ENCODE results near the gene USP17L29.
A peak's percentile ranks its signal among the peaks of the same experiment; 100 is the strongest.
"Not testable (repeated sequence)": the region's sequence is repeated elsewhere in the genome, so short reads cannot be mapped to it uniquely, and the experiment has no call there.

The USP17L29 gene

DNA sequence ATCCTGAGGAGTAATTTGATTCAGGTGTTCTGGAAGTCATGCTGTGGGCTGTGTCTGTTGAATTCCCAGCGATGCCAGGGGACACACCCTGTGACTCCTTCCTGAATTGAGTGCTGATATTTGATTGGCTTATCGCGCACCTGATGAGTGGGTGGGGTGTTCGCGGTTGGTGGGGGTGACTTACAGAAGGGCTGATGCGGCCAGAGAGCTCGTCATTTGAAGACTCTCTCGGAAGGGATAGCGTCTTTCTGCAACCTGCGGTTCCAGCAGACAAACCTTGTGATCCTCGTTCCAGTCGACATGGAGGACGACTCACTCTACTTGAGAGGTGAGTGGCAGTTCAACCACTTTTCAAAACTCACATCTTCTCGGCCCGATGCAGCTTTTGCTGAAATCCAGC lies at the start of gene USP17L29:
Gene USP17L29 (plus strand): TSS at position 301 of the 400 bp plus-strand sequence. CDS start 0 bp downstream, at position 301.
- not testable (repeated sequence) for H3K4me3 ChIP-seq (replicated peaks in 1 of 2; ENCODE audit: low read depth in 2 of 2, low read length in 2 of 2); DNase-seq (ENCODE audit: low read depth in 2 of 2)

GRCh38 chr4:9324191-9324590 lies 29.2 kb upstream of the USP17L29 start:
- not testable (repeated sequence) for DNase-seq (ENCODE audit: low read depth in 2 of 2); H3K4me3 ChIP-seq (replicated peaks in 1 of 2; ENCODE audit: low read depth in 2 of 2, low read length in 2 of 2)

DNA sequence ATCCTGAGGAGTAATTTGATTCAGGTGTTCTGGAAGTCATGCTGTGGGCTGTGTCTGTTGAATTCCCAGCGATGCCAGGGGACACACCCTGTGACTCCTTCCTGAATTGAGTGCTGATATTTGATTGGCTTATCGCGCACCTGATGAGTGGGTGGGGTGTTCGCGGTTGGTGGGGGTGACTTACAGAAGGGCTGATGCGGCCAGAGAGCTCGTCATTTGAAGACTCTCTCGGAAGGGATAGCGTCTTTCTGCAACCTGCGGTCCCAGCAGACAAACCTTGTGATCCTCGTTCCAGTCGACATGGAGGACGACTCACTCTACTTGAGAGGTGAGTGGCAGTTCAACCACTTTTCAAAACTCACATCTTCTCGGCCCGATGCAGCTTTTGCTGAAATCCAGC lies 28.6 kb upstream of the USP17L29 start, which contains the start of gene USP17L24:
Gene USP17L24 (plus strand): TSS at position 301 of the 400 bp plus-strand sequence. CDS start 0 bp downstream, at position 301.
- not testable (repeated sequence) for H3K4me3 ChIP-seq (replicated peaks in 1 of 2; ENCODE audit: low read depth in 2 of 2, low read length in 2 of 2); DNase-seq (ENCODE audit: low read depth in 2 of 2)

GRCh38 chr4:9329611-9330010 lies 23.8 kb upstream of the USP17L29 start, which contains the start of gene USP17L25:
Gene USP17L25, plus strand, starts transcription at chr4:9329911. Its CDS starts 0 bp downstream, at chr4:9329911.
- H3K4me3 ChIP-seq (replicated peaks in 1 of 2; ENCODE audit: low read depth in 2 of 2, low read length in 2 of 2); DNase-seq (ENCODE audit: low read depth in 2 of 2): not testable (repeated sequence)

DNA sequence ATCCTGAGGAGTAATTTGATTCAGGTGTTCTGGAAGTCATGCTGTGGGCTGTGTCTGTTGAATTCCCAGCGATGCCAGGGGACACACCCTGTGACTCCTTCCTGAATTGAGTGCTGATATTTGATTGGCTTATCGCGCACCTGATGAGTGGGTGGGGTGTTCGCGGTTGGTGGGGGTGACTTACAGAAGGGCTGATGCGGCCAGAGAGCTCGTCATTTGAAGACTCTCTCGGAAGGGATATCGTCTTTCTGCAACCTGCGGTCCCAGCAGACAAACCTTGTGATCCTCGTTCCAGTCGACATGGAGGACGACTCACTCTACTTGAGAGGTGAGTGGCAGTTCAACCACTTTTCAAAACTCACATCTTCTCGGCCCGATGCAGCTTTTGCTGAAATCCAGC lies 19.1 kb upstream of the USP17L29 start, which contains the start of gene USP17L26:
Gene USP17L26 (plus strand): TSS at position 301 of the 400 bp plus-strand sequence. CDS start 0 bp downstream, at position 301.
- DNase-seq (ENCODE audit: low read depth in 2 of 2); H3K4me3 ChIP-seq (replicated peaks in 1 of 2; ENCODE audit: low read depth in 2 of 2, low read length in 2 of 2): not testable (repeated sequence)

- H3K4me3 ChIP-seq (replicated peaks in 1 of 2; ENCODE audit: low read depth in 2 of 2, low read length in 2 of 2); DNase-seq (ENCODE audit: low read depth in 2 of 2): not testable (repeated sequence)
Observed at GRCh38 chr4:9339103-9339502, 14.3 kb upstream of the USP17L29 start, which contains the start of gene USP17L5. Gene USP17L5, plus strand, starts transcription at chr4:9339403. Its CDS starts 0 bp downstream, at chr4:9339403.

DNA sequence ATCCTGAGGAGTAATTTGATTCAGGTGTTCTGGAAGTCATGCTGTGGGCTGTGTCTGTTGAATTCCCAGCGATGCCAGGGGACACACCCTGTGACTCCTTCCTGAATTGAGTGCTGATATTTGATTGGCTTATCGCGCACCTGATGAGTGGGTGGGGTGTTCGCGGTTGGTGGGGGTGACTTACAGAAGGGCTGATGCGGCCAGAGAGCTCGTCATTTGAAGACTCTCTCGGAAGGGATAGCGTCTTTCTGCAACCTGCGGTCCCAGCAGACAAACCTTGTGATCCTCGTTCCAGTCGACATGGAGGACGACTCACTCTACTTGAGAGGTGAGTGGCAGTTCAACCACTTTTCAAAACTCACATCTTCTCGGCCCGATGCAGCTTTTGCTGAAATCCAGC lies 9.6 kb upstream of the USP17L29 start, which contains the start of gene USP17L27:
Gene USP17L27 (plus strand): TSS at position 301 of the 400 bp plus-strand sequence. CDS start 0 bp downstream, at position 301.
- not testable (repeated sequence) for H3K4me3 ChIP-seq (replicated peaks in 1 of 2; ENCODE audit: low read depth in 2 of 2, low read length in 2 of 2); DNase-seq (ENCODE audit: low read depth in 2 of 2)

GRCh38 chr4:9348593-9348992 lies 4.8 kb upstream of the USP17L29 start, which contains the start of gene USP17L28:
Gene USP17L28, plus strand, starts transcription at chr4:9348893. Its CDS starts 0 bp downstream, at chr4:9348893.
- H3K4me3 ChIP-seq (replicated peaks in 1 of 2; ENCODE audit: low read depth in 2 of 2, low read length in 2 of 2); DNase-seq (ENCODE audit: low read depth in 2 of 2): not testable (repeated sequence)

DNA sequence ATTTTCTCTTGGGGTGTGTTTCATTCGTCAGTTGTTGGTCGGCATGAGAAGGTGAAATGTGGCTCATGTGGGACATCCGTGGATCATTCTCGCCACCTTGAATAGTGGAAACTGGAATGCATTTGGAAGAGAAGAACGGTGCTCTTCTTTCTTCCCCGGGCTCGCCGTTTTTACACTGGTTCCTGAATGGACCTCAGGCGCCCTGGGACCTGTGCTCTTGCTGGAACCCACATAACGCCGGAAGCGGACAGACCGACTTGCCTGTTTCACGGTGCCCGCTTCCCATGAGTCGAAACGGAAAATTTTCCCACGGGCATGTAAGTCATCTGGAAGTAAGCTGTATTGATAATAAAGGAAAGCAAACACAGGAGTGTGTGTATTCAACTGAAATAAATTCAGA lies 2.6 kb upstream of the USP17L29 start:
- H3K4me3 ChIP-seq (replicated peaks in 1 of 2; ENCODE audit: low read depth in 2 of 2, low read length in 2 of 2) = not testable (repeated sequence)

DNA sequence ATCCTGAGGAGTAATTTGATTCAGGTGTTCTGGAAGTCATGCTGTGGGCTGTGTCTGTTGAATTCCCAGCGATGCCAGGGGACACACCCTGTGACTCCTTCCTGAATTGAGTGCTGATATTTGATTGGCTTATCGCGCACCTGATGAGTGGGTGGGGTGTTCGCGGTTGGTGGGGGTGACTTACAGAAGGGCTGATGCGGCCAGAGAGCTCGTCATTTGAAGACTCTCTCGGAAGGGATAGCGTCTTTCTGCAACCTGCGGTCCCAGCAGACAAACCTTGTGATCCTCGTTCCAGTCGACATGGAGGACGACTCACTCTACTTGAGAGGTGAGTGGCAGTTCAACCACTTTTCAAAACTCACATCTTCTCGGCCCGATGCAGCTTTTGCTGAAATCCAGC lies 9.4 kb downstream of the USP17L29 start, which contains the start of gene USP17L30:
Gene USP17L30 (plus strand): TSS at position 301 of the 400 bp plus-strand sequence. CDS start 0 bp downstream, at position 301.
- H3K4me3 ChIP-seq (replicated peaks in 1 of 2; ENCODE audit: low read depth in 2 of 2, low read length in 2 of 2); DNase-seq (ENCODE audit: low read depth in 2 of 2): not testable (repeated sequence)

More for the DNA sequence above, 2.6 kb upstream of the USP17L29 start:
- not testable (repeated sequence) for DNase-seq (ENCODE audit: low read depth in 2 of 2)

GRCh38 chr4:9379881-9380280 lies 26.4 kb downstream of the USP17L29 start:
- DNase-seq (ENCODE audit: low read depth in 2 of 2) = not testable (repeated sequence)

DNA sequence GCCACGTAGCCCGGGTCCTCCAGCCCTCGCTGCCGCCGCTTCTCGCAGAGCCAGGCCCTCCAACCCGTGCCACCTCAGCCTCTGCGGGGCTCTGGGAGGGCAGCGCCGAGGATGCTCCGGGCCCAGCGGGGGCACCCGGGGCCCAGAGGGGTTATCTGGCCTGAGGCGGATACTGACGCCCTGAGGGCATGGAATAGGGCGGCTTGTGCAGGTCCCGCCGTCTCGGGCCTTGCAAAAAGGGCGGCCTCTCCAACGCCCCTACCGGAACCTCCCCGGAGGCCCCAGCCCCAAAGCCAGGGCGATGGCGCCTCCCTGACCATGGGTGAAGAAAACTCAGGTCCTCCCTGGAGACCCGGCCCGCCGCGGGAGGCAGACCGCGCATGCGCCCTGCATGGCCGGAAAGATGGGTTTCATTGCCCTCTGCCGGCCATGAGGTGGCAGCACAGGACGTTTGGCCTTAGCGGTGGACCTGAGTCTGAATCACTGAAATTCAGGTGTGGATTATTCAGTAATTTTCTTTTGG lies 27.6 kb downstream of the USP17L29 start:
- H3K4me3 ChIP-seq (replicated peaks in 1 of 2; ENCODE audit: low read depth in 2 of 2, low read length in 2 of 2) = peak overlapping the region; percentile 34 to 36
- peak in 1 of 2 donors; percentile 4 for DNase-seq (ENCODE audit: low read depth in 2 of 2)

More at GRCh38 chr4:9379881-9380280, 26.4 kb downstream of the USP17L29 start:
- not testable (repeated sequence) for H3K4me3 ChIP-seq (replicated peaks in 1 of 2; ENCODE audit: low read depth in 2 of 2, low read length in 2 of 2)

More for the DNA sequence above, 27.6 kb downstream of the USP17L29 start:
- TF ChIP-seq, protein P1, sequence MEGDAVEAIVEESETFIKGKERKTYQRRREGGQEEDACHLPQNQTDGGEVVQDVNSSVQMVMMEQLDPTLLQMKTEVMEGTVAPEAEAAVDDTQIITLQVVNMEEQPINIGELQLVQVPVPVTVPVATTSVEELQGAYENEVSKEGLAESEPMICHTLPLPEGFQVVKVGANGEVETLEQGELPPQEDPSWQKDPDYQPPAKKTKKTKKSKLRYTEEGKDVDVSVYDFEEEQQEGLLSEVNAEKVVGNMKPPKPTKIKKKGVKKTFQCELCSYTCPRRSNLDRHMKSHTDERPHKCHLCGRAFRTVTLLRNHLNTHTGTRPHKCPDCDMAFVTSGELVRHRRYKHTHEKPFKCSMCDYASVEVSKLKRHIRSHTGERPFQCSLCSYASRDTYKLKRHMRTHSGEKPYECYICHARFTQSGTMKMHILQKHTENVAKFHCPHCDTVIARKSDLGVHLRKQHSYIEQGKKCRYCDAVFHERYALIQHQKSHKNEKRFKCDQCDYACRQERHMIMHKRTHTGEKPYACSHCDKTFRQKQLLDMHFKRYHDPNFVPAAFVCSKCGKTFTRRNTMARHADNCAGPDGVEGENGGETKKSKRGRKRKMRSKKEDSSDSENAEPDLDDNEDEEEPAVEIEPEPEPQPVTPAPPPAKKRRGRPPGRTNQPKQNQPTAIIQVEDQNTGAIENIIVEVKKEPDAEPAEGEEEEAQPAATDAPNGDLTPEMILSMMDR (IDR thresholded peaks at IDR 0.05; ENCODE audit: low read depth, low read length) = peak; percentile 16

Data from cardiac fibroblast (primary cell).